Measurements from ENCODE around the gene MOAP1.
"Not testable (repeated sequence)": the region's sequence is repeated elsewhere in the genome, so short reads cannot be mapped to it uniquely, and the experiment has no call there.

MOAP1 gene, protein sequence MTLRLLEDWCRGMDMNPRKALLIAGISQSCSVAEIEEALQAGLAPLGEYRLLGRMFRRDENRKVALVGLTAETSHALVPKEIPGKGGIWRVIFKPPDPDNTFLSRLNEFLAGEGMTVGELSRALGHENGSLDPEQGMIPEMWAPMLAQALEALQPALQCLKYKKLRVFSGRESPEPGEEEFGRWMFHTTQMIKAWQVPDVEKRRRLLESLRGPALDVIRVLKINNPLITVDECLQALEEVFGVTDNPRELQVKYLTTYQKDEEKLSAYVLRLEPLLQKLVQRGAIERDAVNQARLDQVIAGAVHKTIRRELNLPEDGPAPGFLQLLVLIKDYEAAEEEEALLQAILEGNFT

DNA sequence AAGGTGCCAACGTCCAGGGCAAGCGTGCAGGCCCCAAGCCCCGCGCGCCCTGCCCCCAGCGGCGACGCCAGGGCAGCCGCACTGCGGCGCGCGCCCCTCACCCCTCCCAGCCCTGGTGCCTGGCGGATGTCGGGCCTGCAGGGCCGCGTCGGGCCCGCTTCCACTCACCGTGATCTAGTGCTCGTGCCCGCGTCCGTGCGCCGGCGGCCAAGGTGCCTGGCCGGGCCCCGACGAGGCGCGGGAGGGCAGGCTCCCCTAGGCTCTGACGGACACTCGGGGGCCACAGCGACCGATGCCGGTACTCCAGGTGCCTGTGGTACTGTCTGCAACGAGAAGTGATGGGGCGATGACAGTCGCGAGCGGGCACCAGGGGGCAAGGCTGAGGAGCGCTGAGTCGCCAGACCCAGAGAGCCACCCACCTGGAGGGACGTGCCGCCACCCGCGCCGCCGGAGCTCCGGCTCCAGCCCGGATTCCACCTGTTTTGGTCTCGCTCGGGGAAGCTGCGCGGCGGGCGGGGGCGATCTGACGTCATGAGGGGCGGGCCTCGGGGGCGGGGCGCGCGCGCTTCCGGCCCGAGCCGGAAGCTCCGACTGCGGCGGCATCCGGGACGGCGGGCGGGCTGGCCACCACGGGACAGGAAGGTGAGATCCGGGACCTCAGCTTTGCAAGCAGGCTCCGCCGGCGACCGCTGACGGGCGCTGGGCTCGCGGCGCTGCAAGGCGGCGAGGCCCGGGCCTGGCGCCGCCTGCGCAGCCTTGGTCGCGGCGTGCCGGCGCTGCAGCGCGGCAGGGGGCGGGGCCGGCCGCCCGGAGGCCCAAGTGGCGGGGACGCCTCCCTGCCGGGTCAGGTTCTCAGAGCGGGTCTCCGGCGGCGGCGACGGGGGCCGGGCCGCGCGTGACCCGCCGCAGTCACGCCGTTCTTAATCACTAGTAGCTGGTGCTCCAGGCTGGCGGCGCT lies at the start of gene MOAP1, which contains the start of gene LYSET:
TSS of gene MOAP1 (minus strand) at position 507 of the 958 bp plus-strand sequence. CDS start 655 bp downstream, outside the sequence.
TSS of gene LYSET (plus strand) at position 927 of the 958 bp plus-strand sequence. CDS start 89 bp downstream, outside the sequence.
- Histone ChIP-seq H3K27me3 (ENCODE audit: control insufficient read depth, insufficient read depth, low read length) (no peaks in the 10 kb centered on the region), H3K4me3 (ENCODE audit: low read depth, low read length) (peak within 1 kb of the TSS; percentile 94), H3K9me3 (ENCODE audit: control insufficient read depth, insufficient read depth, low read length) (no peaks in the 10 kb centered on the region), H3K36me3 (ENCODE audit: control insufficient read depth, insufficient read depth, low read length) (no peaks in the 10 kb centered on the region), H3K9ac (ENCODE audit: low read depth, low read length) (peak within 1 kb of the TSS; percentile 76), H3K4me1 (ENCODE audit: control insufficient read depth, insufficient read depth, low read length) (no peaks in the 10 kb centered on the region)

DNA sequence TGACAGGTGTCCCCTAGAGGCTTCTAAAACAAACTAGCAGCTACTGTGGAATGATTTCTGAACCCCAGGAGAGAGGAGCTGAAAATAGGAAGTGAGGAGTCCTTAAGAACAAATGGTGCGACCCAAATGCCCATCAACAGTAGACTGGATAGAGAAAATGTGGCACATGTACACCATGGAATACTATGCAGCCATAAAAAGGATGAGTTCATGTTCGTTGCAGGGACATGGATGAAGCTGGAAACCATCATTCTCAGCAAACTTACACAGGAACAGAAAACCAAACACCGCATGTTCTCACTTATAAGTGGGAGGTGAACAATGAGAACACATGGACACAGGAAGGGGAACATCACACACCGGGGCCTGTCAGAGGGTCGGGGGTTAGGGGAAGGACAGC lies 48.4 kb upstream of the MOAP1 start:
- not testable (repeated sequence) for H3K9ac ChIP-seq (ENCODE audit: low read depth, low read length); H3K9me3 ChIP-seq (ENCODE audit: control insufficient read depth, insufficient read depth, low read length); H3K27me3 ChIP-seq (ENCODE audit: control insufficient read depth, insufficient read depth, low read length); H3K36me3 ChIP-seq (ENCODE audit: control insufficient read depth, insufficient read depth, low read length); H3K4me3 ChIP-seq (ENCODE audit: low read depth, low read length); H3K4me1 ChIP-seq (ENCODE audit: control insufficient read depth, insufficient read depth, low read length)

DNA sequence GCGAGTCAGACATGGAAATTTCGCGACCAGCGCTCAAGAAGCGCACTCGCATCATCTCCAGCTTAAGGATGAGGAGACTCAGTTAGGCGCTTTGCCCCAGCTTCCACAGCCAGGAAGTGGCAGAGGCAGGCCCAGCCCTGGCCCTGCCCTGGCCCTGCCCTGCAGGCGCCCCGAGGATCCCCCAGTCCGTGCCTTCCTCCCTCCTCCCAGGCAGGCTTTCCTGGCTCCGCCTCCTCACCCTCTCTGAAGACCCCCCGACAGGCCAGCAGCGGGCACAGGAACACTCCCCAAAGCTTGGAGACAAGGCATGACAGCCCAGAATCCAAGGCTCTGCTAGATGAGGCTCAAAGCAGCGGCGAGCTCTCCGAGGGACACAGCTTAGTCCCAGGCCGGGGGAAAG lies 47.5 kb upstream of the MOAP1 start:
- H3K36me3 ChIP-seq (ENCODE audit: control insufficient read depth, insufficient read depth, low read length), result no peaks in the 10 kb centered on the region
- no peak overlapping the region for H3K4me3 ChIP-seq (ENCODE audit: low read depth, low read length)
- H3K4me1 ChIP-seq (ENCODE audit: control insufficient read depth, insufficient read depth, low read length), result no peaks in the 10 kb centered on the region
- no peak overlapping the region for H3K9ac ChIP-seq (ENCODE audit: low read depth, low read length)
- H3K9me3 ChIP-seq (ENCODE audit: control insufficient read depth, insufficient read depth, low read length), result no peaks in the 10 kb centered on the region
- H3K27me3 ChIP-seq (ENCODE audit: control insufficient read depth, insufficient read depth, low read length), result no peaks in the 10 kb centered on the region

DNA sequence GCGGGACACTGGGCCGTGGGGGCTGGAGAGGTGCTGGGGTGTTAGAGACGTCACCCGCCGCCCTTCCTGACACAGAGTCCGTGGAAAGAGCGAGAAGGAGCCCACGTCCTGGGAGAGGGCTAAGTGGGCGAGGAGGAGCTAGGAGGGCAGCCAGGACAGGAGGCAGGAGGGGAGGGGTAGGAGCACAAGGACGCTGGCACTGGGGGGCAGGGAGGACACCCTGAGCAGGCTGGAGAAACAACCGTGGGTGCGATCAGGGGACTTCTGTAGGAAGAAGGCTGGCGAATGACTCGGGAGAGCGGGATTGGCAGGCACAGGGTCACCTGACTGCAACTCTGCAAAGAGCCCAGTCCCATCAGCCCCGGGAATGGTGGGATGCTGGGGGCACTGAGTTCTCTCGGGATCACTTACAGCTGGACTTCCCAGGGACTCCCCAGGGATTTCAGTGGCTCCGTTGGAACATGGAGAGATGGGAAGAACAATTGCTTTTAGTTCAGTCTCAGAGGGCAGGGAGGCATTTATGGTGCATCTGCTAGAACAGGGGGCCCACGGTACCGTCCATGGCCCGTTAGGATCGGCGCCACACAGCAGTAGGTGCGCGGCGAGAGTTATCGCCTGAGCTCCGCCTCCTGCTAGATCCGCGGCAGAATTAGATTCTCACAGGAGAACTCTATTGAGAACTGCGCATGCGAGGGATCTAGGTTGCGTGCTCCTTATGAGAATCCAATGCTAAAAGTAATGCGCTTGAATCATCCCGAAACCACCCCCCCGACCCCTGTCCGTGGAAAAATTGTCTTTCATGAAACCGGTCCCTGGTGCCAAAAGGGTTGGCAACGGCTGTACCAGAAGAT lies 46.7 kb upstream of the MOAP1 start:
- Histone ChIP-seq H3K36me3 (ENCODE audit: control insufficient read depth, insufficient read depth, low read length) (no peaks in the 10 kb centered on the region), H3K4me3 (ENCODE audit: low read depth, low read length) (no peak overlapping the region), H3K4me1 (ENCODE audit: control insufficient read depth, insufficient read depth, low read length) (no peaks in the 10 kb centered on the region), H3K9ac (ENCODE audit: low read depth, low read length) (no peak overlapping the region), H3K27me3 (ENCODE audit: control insufficient read depth, insufficient read depth, low read length) (no peaks in the 10 kb centered on the region), H3K9me3 (ENCODE audit: control insufficient read depth, insufficient read depth, low read length) (no peaks in the 10 kb centered on the region)

DNA sequence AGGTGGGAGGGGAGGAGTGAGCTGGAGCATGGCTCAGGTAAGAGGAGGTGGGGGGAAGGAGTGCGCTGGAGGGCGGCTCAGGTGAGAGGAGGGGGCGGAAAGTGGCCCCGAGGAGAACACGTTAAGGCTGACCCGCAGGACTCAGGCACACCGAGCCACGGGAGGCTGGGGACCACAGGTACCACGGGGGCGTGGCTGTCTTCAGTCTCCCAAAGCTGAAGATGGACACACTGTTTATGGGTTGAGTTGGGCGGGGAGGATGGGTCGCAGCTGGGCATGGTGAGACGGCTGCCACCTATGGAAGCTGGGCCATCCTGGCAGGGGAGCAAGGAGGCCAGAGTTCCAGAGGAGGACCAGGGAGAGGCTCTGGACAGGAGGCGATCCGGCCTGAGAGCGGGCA lies 45.8 kb upstream of the MOAP1 start:
- H3K4me3 ChIP-seq (ENCODE audit: low read depth, low read length), result no peak overlapping the region
- no peaks in the 10 kb centered on the region for H3K27me3 ChIP-seq (ENCODE audit: control insufficient read depth, insufficient read depth, low read length)
- no peaks in the 10 kb centered on the region for H3K9me3 ChIP-seq (ENCODE audit: control insufficient read depth, insufficient read depth, low read length)
- no peaks in the 10 kb centered on the region for H3K4me1 ChIP-seq (ENCODE audit: control insufficient read depth, insufficient read depth, low read length)
- H3K36me3 ChIP-seq (ENCODE audit: control insufficient read depth, insufficient read depth, low read length), result no peaks in the 10 kb centered on the region
- no peak overlapping the region for H3K9ac ChIP-seq (ENCODE audit: low read depth, low read length)

DNA sequence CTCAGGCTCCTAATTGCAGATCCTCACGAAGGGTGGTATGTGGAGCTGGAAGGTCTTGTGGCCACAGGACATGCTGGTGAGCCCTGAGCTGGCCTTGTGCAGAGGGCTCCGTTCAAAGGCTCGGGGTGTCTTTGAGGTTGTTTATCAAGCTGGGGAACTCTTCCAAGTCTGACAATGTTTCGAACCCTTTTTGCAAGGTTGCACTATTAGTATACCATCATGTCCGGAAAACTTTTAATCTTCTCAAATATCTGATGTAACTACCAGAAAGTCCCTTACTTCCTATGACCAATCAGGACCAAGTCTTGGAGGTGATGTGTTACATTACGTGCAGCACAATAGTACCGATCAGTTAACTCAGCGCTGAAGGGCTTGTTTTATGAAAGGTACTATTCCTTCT lies 43.9 kb upstream of the MOAP1 start:
- no peaks in the 10 kb centered on the region for H3K9me3 ChIP-seq (ENCODE audit: control insufficient read depth, insufficient read depth, low read length)
- no peaks in the 10 kb centered on the region for H3K27me3 ChIP-seq (ENCODE audit: control insufficient read depth, insufficient read depth, low read length)
- no peaks in the 10 kb centered on the region for H3K4me1 ChIP-seq (ENCODE audit: control insufficient read depth, insufficient read depth, low read length)
- no peak overlapping the region for H3K9ac ChIP-seq (ENCODE audit: low read depth, low read length)
- H3K36me3 ChIP-seq (ENCODE audit: control insufficient read depth, insufficient read depth, low read length), result no peaks in the 10 kb centered on the region
- H3K4me3 ChIP-seq (ENCODE audit: low read depth, low read length), result no peak overlapping the region

DNA sequence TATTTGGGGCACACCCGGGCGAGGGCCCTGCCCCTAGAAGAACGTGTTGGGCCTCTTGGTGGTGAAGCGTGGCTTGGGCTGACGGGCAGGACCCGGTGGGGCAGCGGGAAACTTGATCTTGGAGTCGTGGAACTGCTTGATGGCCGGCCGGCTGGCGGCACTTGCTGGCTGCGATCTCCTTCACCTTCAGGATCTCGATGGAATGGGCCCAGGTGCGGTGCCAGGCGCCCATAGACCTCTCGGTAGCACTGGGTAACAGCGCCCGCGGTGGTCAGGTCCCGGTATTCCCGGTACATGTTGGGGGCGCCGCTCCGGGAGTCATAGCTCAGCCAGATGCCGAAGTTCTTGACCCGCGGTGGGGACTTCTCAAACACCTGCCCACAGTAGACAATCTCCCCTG lies 38.9 kb upstream of the MOAP1 start:
- Histone ChIP-seq H3K4me1 (ENCODE audit: control insufficient read depth, insufficient read depth, low read length) (no peaks in the 10 kb centered on the region), H3K27me3 (ENCODE audit: control insufficient read depth, insufficient read depth, low read length) (no peaks in the 10 kb centered on the region), H3K9ac (ENCODE audit: low read depth, low read length) (no peak overlapping the region), H3K9me3 (ENCODE audit: control insufficient read depth, insufficient read depth, low read length) (no peaks in the 10 kb centered on the region), H3K4me3 (ENCODE audit: low read depth, low read length) (no peak overlapping the region), H3K36me3 (ENCODE audit: control insufficient read depth, insufficient read depth, low read length) (peaks cover 3% of the 10 kb centered on the region)

DNA sequence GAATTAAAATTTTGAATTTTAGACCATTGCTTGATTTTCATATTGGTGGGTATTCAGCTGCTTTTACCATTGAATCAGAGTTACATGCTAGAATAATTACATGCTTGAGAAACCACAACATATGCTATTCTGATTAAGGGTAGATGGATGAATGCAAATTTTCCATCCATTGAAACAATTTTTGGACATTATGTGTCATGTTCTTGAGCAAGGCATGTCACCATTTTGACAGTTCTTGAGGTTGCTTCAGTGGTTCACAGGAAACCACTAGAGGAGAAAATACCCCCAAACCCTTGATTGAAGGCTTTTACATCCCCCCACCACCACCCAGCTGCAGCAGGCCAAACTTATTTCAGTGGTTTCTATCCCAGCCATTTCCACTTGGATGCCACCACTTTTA lies 35.8 kb upstream of the MOAP1 start:
- Histone ChIP-seq H3K9me3 (ENCODE audit: control insufficient read depth, insufficient read depth, low read length) (no peaks in the 10 kb centered on the region), H3K27me3 (ENCODE audit: control insufficient read depth, insufficient read depth, low read length) (no peaks in the 10 kb centered on the region), H3K4me3 (ENCODE audit: low read depth, low read length) (no peak overlapping the region), H3K36me3 (ENCODE audit: control insufficient read depth, insufficient read depth, low read length) (peaks cover 10% of the 10 kb centered on the region), H3K9ac (ENCODE audit: low read depth, low read length) (no peak overlapping the region), H3K4me1 (ENCODE audit: control insufficient read depth, insufficient read depth, low read length) (no peaks in the 10 kb centered on the region)

DNA sequence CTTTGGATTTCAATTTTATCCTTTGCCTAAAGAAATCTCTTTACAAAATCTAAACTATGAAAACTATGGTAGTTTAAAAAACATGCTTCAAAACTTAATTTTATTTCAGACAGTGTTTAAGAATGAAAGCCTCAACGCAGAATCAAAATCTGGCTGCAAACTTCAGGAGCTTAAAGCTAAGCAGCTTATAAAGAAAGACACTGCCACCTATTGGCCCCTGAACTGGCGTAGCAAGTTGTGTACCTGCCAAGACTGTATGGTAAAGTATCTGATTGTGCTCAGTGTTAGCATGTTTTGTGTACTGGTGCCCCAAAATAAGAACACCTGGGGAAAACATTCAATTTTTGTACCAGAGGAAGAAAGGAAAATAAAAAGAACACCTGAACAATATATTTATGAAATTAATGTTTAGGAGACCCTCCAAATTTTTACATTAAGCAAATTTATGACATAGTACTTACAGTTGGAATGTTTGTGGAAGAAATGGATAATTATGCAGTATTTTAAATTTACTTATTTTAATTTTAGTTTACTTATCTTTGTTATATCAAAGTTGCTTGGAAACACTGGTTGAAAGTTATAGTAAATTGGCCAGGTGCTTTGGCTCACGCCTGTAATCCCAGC lies 34.5 kb upstream of the MOAP1 start:
- no peaks in the 10 kb centered on the region for H3K4me1 ChIP-seq (ENCODE audit: control insufficient read depth, insufficient read depth, low read length)
- H3K4me3 ChIP-seq (ENCODE audit: low read depth, low read length), result no peak overlapping the region
- no peaks in the 10 kb centered on the region for H3K27me3 ChIP-seq (ENCODE audit: control insufficient read depth, insufficient read depth, low read length)
- no peaks in the 10 kb centered on the region for H3K9me3 ChIP-seq (ENCODE audit: control insufficient read depth, insufficient read depth, low read length)
- no peak overlapping the region for H3K9ac ChIP-seq (ENCODE audit: low read depth, low read length)
- H3K36me3 ChIP-seq (ENCODE audit: control insufficient read depth, insufficient read depth, low read length), result peaks cover 10% of the 10 kb centered on the region

DNA sequence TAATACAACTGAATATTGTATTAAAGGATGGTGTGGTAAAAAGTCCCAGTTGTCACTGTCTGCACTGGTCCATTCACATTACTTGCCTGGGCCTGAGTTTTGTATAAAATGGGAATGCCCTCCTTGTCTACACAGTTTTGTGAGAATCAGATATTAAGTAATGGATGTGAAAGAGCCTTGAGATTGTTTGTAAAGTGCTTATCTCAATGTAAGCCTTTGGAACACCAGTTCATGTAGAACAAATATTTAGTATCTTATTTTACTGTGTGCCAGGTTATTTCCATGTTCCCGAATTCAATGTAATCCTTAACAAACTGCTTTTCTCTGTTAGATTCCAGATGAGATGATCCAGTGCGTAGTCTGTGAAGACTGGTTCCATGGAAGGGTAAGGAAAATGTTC lies 29.9 kb upstream of the MOAP1 start:
- Histone ChIP-seq H3K4me1 (ENCODE audit: control insufficient read depth, insufficient read depth, low read length) (no peaks in the 10 kb centered on the region), H3K36me3 (ENCODE audit: control insufficient read depth, insufficient read depth, low read length) (peaks cover 7% of the 10 kb centered on the region), H3K9ac (ENCODE audit: low read depth, low read length) (no peak overlapping the region), H3K4me3 (ENCODE audit: low read depth, low read length) (no peak overlapping the region), H3K9me3 (ENCODE audit: control insufficient read depth, insufficient read depth, low read length) (no peaks in the 10 kb centered on the region), H3K27me3 (ENCODE audit: control insufficient read depth, insufficient read depth, low read length) (no peaks in the 10 kb centered on the region)

DNA sequence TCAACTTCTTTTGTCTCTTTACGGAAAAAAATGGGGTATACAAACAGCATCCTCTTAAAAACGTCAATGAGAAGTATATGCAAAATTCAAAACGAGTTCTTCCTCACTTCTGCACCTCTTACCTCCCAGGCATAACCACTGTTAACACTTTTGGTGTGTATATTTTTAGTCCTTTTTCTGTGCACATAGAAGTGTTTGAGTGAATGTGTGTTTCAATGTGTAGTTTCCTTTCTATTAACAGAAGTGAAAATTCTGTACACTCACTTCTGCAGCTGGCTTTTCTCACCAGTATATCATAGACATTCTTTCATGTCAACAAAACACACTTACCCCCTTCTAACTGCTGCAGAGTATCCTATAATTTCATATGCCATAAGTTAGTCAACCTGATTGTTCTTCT lies 27.7 kb upstream of the MOAP1 start:
- peaks cover 4% of the 10 kb centered on the region for H3K4me1 ChIP-seq (ENCODE audit: control insufficient read depth, insufficient read depth, low read length)
- no peaks in the 10 kb centered on the region for H3K9me3 ChIP-seq (ENCODE audit: control insufficient read depth, insufficient read depth, low read length)
- no peaks in the 10 kb centered on the region for H3K27me3 ChIP-seq (ENCODE audit: control insufficient read depth, insufficient read depth, low read length)
- H3K36me3 ChIP-seq (ENCODE audit: control insufficient read depth, insufficient read depth, low read length), result peaks cover 7% of the 10 kb centered on the region
- H3K4me3 ChIP-seq (ENCODE audit: low read depth, low read length), result no peak overlapping the region
- no peak overlapping the region for H3K9ac ChIP-seq (ENCODE audit: low read depth, low read length)
